Measurements from ENCODE around the gene GLOD5. TPM values are rescaled to one million over a fixed set of nuclear protein-coding genes. Genes with fewer than 3 reads are reported as not detected.

The GLOD5 gene
- total and polyA plus RNA-seq, 2 of the 8 experiments (the other 6 are each of a cell fraction or from before 2014, with no cell fraction given), result 0.18 TPM; not detected in 1

DNA sequence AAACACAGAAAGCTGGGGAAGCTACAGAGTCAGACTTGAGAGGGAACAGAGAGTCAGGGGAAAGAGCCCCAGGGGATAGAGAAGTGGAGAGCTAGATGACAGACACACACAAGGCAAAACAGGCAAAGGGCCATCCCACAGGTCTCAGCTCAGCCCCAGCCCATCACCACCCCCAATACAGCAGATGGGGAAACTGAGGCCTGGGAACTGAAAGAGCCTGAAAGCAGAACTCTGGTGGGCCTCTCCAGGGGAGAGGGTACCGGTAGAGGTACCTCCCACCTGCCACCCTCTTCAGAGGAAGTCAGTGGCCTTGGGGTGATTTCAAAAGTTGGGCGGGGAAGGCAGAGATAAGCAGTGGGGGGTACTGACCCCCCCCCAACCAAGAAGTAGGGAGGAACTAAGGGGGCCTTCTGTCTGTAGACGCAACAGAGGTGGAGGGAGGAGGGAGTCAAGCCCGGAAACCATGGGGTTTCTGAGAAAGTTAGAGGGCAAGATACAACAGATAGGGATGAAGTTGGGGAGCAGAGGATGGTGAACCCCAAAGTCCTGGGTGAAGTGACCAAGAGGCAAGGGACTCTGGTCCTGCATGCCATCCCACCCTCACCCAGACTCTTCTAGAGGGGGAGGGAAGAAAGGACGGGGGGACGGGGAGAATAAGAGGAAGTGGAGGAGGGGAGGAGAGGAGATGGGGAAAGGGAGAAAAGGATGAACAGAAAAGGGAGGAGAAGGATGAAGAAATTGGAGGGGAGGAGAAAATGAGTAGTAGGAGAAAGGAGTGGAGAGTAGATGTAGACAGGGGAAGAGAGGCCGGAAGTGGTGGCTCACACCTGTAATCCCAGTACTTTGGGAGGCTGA is 28.0 kb downstream of the GLOD5 start:
- Histone ChIP-seq H3K4me3 (ENCODE audit: extremely low read depth in 1 of 4, insufficient read depth in 2 of 4, low read depth in 3 of 4, low read length in 4 of 4) (no peak overlapping the region), H2BK15ac (ENCODE audit: low read length) (no peak overlapping the region), H3K4me2 (ENCODE audit: insufficient read depth in 1 of 2, low read depth in 2 of 2, low read length in 2 of 2) (no peak overlapping the region), H3K56ac (replicated peaks; ENCODE audit: insufficient read length, low read depth, low read length) (no peak overlapping the region), H3K79me2 (ENCODE audit: control insufficient read depth in 1 of 2, insufficient read depth in 2 of 2, low read length in 2 of 2) (no peaks in the 10 kb centered on the region), H2BK12ac (ENCODE audit: low read depth, low read length) (no peak overlapping the region), H2BK5ac (ENCODE audit: low read depth, low read length) (no peak overlapping the region), H3K79me1 (ENCODE audit: low read depth, low read length) (no peaks in the 10 kb centered on the region), H2BK120ac (replicated peaks; ENCODE audit: low read depth, low read length) (no peak overlapping the region), H3K9me3 (ENCODE audit: insufficient read depth in 2 of 2, low read depth in 1 of 2, low read length in 1 of 2) (no peaks in the 10 kb centered on the region), H3K23ac (ENCODE audit: insufficient read length) (no peak overlapping the region), H3K36me3 (ENCODE audit: control insufficient read depth in 2 of 4, insufficient read depth in 4 of 4, low read length in 3 of 4) (no peaks in the 10 kb centered on the region), H4K8ac (ENCODE audit: extremely low read depth, insufficient read depth, low read length) (no peak overlapping the region), H3K4me1 (replicated peaks in 1 of 4; ENCODE audit: control insufficient read depth in 3 of 4, insufficient read depth in 4 of 4, low read length in 3 of 4) (no peaks in the 10 kb centered on the region), H4K5ac (ENCODE audit: insufficient read length, low read depth, low read length) (no peak overlapping the region), H3K9ac (replicated peaks in 1 of 4; ENCODE audit: extremely low read depth in 1 of 4, low read depth in 3 of 4, low read length in 3 of 4) (no peak overlapping the region), H3K14ac (ENCODE audit: insufficient read length) (no peak overlapping the region), H3K27ac (ENCODE audit: low read depth, low read length) (no peak overlapping the region), H4K20me1 (replicated peaks in 1 of 2; ENCODE audit: control insufficient read depth in 1 of 2, insufficient read depth in 2 of 2, low read length in 2 of 2) (no peaks in the 10 kb centered on the region), H4K91ac (replicated peaks; ENCODE audit: insufficient read length, low read length) (no peak overlapping the region), H3K18ac (ENCODE audit: extremely low read depth, low read length) (no peak overlapping the region), H3K27me3 (replicated peaks in 1 of 4; ENCODE audit: control insufficient read depth in 3 of 4, extremely low read depth in 1 of 4, insufficient read depth in 3 of 4, low read length in 3 of 4) (no peaks in the 10 kb centered on the region), H2AK5ac (ENCODE audit: low read depth, low read length) (no peak overlapping the region), H2BK20ac (ENCODE audit: low read length) (no peak overlapping the region), H2AFZ (ENCODE audit: low read length) (no peak overlapping the region), H3K23me2 (ENCODE audit: low read depth, low read length) (no peaks in the 10 kb centered on the region), H3K4ac (replicated peaks; ENCODE audit: insufficient read length, low read depth, low read length) (no peak overlapping the region)
- no peak for FAIRE-seq
- POLR2A ChIA-PET (ENCODE audit: partially characterized antibody), result no interaction called here
- CTCF ChIA-PET (ENCODE audit: partially characterized antibody), result no interaction called here
- TF ChIP-seq, protein P1, sequence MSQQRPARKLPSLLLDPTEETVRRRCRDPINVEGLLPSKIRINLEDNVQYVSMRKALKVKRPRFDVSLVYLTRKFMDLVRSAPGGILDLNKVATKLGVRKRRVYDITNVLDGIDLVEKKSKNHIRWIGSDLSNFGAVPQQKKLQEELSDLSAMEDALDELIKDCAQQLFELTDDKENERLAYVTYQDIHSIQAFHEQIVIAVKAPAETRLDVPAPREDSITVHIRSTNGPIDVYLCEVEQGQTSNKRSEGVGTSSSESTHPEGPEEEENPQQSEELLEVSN (IDR thresholded peaks at IDR 0.05), result no peak
- TF ChIP-seq SIX5 (IDR thresholded peaks at IDR 0.05; ENCODE audit: low read depth, low read length), result no peak
- 97 to 100% methylated on average over 2 to 4 of the region's 7 CpGs for WGBS, 2 experiments (ENCODE audit: extremely low coverage in 1 of 2, insufficient coverage in 1 of 2, insufficient read length in 1 of 2, insufficient replicate concordance in 2 of 2, low coverage in 1 of 2, low lambda C conversion rate in 2 of 2, missing lambda C conversion rate in 1 of 2)
- DNase-seq (ENCODE audit: low read depth in 1 of 2, low spot score in 2 of 2), result no peak

All from H1 (cell line).